H1 (cell line): Measurements from ENCODE around the gene ARHGAP26. TPM values are rescaled to one million over a fixed set of nuclear protein-coding genes. Genes with fewer than 3 reads are reported as not detected.

Experiments
- BACH1 ChIP-seq: IDR thresholded peaks from 2 replicates; pipeline ENCODE4 v1.6.1; 2012; ENCODE audit warnings: low read length, improper control_type of control experiment
- KDM1A ChIP-seq: fragments of 200-600, 300-600 bp; sonication (generic); IDR thresholded peaks from 2 replicates; pipeline ENCODE4 v1.7.1; 2016; ENCODE audit warnings: mild to moderate bottlenecking, low read length, borderline replicate concordance
- polyA plus RNA-seq, 7 experiments: library from polyadenylated mRNA; depleted of rRNA in 3 of 7; stranded (reverse) in 5 of 7; unstranded in 2 of 7; fragments of >200 nt in 5 of 7; fragments of 200-250 nt in 2 of 7; gene quantifications; 1 replicate in 5 of 7; 2 replicates in 1 of 7; 4 replicates in 1 of 7; pipeline versions ENCODE4 v1.2.1 to v1.2.3, GENCODE V29; 2011 to 2013; ENCODE audit warnings: missing spikeins in 2 of 7, mixed read lengths in 2 of 7
- total RNA-seq: library from RNA; stranded (reverse); fragmentation: NEBNext Ultra II Directional; extraction: Animal tissue kit (Norgen Biotek cat#: 25700); gene quantifications from 2 replicates; pipeline ENCODE4 v1.2.1, GENCODE V29; 2021
- TF ChIP-seq, protein P1 (sequence below): fragments of 300-600 bp; sonication (generic); IDR thresholded peaks from 2 replicates; pipeline ENCODE4 v1.7.1; 2012; ENCODE audit warnings: low read length, moderate library complexity, mild to moderate bottlenecking, inconsistent platforms; ENCODE audit not compliant: insufficient replicate concordance
- TF ChIP-seq, protein P2 (sequence below): IDR thresholded peaks from 2 replicates; pipeline ENCODE4 v1.6.1; 2011; ENCODE audit warnings: low read length, improper control_type of control experiment

Gene ARHGAP26
- total and polyA plus RNA-seq, 2 of the 8 experiments (the other 6 are each of a cell fraction or from before 2014, with no cell fraction given), result 7.1 to 24.8 TPM

DNA sequence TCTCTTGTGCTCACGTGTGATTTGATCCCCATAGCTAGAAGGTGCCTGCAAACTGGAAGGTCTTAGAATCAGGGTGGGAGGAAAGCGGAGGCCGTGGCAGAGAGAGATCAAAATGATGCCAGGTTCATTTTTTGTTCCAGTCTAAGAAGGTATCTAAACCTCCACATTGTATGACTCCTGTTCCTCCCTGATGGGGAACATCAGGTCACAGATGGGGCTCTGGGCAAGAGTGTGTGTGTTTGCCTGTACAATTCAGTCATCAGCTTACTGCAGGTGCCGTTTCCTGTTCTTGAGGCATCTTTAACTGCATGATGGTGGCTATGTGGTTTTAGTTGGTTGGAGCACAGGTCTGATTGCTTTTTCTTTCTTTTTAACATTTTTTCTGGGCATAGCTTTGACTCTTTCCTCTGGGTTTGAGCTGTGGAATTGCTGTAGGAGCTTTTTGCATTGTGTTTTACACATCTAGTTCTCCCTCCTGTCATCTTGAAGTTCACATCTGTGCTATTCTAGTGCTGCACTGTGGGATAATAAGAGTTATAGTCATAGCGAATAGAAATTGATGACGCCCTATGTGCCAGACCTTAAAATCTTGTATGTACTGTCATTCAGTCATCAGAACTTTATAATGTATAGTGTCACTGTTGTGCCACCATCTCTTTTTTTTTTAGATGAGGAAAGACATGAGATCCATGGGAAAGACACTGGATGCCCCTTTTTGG lies 30.8 kb downstream of the ARHGAP26 start (continued):
- TF ChIP-seq, protein P1, sequence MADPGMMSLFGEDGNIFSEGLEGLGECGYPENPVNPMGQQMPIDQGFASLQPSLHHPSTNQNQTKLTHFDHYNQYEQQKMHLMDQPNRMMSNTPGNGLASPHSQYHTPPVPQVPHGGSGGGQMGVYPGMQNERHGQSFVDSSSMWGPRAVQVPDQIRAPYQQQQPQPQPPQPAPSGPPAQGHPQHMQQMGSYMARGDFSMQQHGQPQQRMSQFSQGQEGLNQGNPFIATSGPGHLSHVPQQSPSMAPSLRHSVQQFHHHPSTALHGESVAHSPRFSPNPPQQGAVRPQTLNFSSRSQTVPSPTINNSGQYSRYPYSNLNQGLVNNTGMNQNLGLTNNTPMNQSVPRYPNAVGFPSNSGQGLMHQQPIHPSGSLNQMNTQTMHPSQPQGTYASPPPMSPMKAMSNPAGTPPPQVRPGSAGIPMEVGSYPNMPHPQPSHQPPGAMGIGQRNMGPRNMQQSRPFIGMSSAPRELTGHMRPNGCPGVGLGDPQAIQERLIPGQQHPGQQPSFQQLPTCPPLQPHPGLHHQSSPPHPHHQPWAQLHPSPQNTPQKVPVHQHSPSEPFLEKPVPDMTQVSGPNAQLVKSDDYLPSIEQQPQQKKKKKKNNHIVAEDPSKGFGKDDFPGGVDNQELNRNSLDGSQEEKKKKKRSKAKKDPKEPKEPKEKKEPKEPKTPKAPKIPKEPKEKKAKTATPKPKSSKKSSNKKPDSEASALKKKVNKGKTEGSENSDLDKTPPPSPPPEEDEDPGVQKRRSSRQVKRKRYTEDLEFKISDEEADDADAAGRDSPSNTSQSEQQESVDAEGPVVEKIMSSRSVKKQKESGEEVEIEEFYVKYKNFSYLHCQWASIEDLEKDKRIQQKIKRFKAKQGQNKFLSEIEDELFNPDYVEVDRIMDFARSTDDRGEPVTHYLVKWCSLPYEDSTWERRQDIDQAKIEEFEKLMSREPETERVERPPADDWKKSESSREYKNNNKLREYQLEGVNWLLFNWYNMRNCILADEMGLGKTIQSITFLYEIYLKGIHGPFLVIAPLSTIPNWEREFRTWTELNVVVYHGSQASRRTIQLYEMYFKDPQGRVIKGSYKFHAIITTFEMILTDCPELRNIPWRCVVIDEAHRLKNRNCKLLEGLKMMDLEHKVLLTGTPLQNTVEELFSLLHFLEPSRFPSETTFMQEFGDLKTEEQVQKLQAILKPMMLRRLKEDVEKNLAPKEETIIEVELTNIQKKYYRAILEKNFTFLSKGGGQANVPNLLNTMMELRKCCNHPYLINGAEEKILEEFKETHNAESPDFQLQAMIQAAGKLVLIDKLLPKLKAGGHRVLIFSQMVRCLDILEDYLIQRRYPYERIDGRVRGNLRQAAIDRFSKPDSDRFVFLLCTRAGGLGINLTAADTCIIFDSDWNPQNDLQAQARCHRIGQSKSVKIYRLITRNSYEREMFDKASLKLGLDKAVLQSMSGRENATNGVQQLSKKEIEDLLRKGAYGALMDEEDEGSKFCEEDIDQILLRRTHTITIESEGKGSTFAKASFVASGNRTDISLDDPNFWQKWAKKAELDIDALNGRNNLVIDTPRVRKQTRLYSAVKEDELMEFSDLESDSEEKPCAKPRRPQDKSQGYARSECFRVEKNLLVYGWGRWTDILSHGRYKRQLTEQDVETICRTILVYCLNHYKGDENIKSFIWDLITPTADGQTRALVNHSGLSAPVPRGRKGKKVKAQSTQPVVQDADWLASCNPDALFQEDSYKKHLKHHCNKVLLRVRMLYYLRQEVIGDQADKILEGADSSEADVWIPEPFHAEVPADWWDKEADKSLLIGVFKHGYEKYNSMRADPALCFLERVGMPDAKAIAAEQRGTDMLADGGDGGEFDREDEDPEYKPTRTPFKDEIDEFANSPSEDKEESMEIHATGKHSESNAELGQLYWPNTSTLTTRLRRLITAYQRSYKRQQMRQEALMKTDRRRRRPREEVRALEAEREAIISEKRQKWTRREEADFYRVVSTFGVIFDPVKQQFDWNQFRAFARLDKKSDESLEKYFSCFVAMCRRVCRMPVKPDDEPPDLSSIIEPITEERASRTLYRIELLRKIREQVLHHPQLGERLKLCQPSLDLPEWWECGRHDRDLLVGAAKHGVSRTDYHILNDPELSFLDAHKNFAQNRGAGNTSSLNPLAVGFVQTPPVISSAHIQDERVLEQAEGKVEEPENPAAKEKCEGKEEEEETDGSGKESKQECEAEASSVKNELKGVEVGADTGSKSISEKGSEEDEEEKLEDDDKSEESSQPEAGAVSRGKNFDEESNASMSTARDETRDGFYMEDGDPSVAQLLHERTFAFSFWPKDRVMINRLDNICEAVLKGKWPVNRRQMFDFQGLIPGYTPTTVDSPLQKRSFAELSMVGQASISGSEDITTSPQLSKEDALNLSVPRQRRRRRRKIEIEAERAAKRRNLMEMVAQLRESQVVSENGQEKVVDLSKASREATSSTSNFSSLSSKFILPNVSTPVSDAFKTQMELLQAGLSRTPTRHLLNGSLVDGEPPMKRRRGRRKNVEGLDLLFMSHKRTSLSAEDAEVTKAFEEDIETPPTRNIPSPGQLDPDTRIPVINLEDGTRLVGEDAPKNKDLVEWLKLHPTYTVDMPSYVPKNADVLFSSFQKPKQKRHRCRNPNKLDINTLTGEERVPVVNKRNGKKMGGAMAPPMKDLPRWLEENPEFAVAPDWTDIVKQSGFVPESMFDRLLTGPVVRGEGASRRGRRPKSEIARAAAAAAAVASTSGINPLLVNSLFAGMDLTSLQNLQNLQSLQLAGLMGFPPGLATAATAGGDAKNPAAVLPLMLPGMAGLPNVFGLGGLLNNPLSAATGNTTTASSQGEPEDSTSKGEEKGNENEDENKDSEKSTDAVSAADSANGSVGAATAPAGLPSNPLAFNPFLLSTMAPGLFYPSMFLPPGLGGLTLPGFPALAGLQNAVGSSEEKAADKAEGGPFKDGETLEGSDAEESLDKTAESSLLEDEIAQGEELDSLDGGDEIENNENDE, result no peak
- TF ChIP-seq, protein P2, sequence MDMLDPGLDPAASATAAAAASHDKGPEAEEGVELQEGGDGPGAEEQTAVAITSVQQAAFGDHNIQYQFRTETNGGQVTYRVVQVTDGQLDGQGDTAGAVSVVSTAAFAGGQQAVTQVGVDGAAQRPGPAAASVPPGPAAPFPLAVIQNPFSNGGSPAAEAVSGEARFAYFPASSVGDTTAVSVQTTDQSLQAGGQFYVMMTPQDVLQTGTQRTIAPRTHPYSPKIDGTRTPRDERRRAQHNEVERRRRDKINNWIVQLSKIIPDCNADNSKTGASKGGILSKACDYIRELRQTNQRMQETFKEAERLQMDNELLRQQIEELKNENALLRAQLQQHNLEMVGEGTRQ, result no peak
- no peak for TF ChIP-seq KDM1A
- TF ChIP-seq BACH1, result no peak
